HepG2 (cell line): ENCODE results near the gene PLLP. TPM values are rescaled to one million over a fixed set of nuclear protein-coding genes. Genes with fewer than 3 reads are reported as not detected.
A peak's percentile ranks its signal among the peaks of the same experiment; 100 is the strongest.

ENCODE experiments used
- ATF1 ChIP-seq: IDR thresholded peaks from 2 replicates; pipeline ENCODE4 v1.6.1; 2016; ENCODE audit warnings: mild to moderate bottlenecking, control low read depth
- ATF3 ChIP-seq: sonication (generic); formaldehyde crosslinking; IDR thresholded peaks from 2 replicates; pipeline ENCODE4 v1.4.0; 2020; ENCODE audit warnings: missing genetic modification reagents
- CREM ChIP-seq, 2 experiments: sonication (generic) in 1 of 2; formaldehyde crosslinking in 1 of 2; IDR thresholded peaks; 2 replicates each; pipeline versions ENCODE4 v1.4.0 to v1.6.1; 2016 to 2020; ENCODE audit warnings: antibody characterized with exemption in 1 of 2, mild to moderate bottlenecking in 1 of 2, missing genetic modification reagents in 1 of 2
- EHMT2 ChIP-seq: fragments of 200-600 bp; sonication (generic); IDR thresholded peaks from 2 replicates; pipeline ENCODE4 v1.7.0; 2017; ENCODE audit warnings: antibody characterized with exemption, low read depth, low read length, borderline replicate concordance
- NCOA1 ChIP-seq: sonication (generic); formaldehyde crosslinking; IDR thresholded peaks from 2 replicates; pipeline ENCODE4 v1.9.0; 2021; ENCODE audit warnings: missing genetic modification reagents
- SAFB2 ChIP-seq: sonication (generic); formaldehyde crosslinking; IDR thresholded peaks from 2 replicates; pipeline ENCODE4 v1.5.1; 2020; ENCODE audit warnings: missing genetic modification reagents, low read depth, mild to moderate bottlenecking, borderline replicate concordance
- ZFP62 ChIP-seq: sonication (generic); formaldehyde crosslinking; IDR thresholded peaks from 2 replicates; pipeline ENCODE4 v1.4.0; 2020; ENCODE audit warnings: missing genetic modification reagents
- ZHX2 ChIP-seq, 2 experiments: sonication (generic) in 1 of 2; formaldehyde crosslinking in 1 of 2; IDR thresholded peaks; 2 replicates each; pipeline versions ENCODE4 v1.6.1 to v1.9.0; 2014 to 2022; ENCODE audit warnings: antibody characterized with exemption in 1 of 2, borderline replicate concordance in 1 of 2, inconsistent platforms in 1 of 2, low read depth in 1 of 2, missing genetic modification reagents in 1 of 2
- ZNF574 ChIP-seq: sonication (generic); formaldehyde crosslinking; IDR thresholded peaks from 2 replicates; pipeline ENCODE4 v1.4.0; 2020; ENCODE audit warnings: missing genetic modification reagents
- ZNF598 ChIP-seq: sonication (generic); formaldehyde crosslinking; IDR thresholded peaks from 2 replicates; pipeline ENCODE4 v1.5.1; 2020; ENCODE audit warnings: mild to moderate bottlenecking, missing genetic modification reagents, borderline replicate concordance
- ZNF841 ChIP-seq: sonication (generic); formaldehyde crosslinking; IDR thresholded peaks from 2 replicates; pipeline ENCODE4 v1.8.1; 2023; ENCODE audit warnings: missing genetic modification reagents, borderline replicate concordance
- ZSCAN21 ChIP-seq: sonication (generic); formaldehyde crosslinking; IDR thresholded peaks from 2 replicates; pipeline ENCODE4 v1.8.0; 2022; ENCODE audit warnings: mild to moderate bottlenecking, missing genetic modification reagents, moderate library complexity, borderline replicate concordance
- polyA plus RNA-seq, 8 experiments: library from polyadenylated mRNA; depleted of rRNA in 3 of 8; stranded (reverse) in 7 of 8; unstranded in 1 of 8; fragments of >200 nt; fragmentation: Illumina TruSeq in 4 of 8; extraction: Trizol in 4 of 8; gene quantifications; 2 replicates each; pipeline versions ENCODE4 v1.2.1 to v1.2.3, GENCODE V29; 2011 to 2016; ENCODE audit warnings: low read depth in 4 of 8, missing spikeins in 1 of 8, mixed read lengths in 1 of 8; ENCODE audit not compliant: insufficient read depth in 1 of 8
- total RNA-seq, 5 experiments: library from RNA; depleted of rRNA; stranded (reverse); fragments of >200 nt; fragmentation: Illumina TruSeq; extraction: Trizol; gene quantifications; 2 replicates each; pipeline ENCODE4 v1.2.3, GENCODE V29; 2016; ENCODE audit warnings: low read depth in 1 of 5

The PLLP gene
- total and polyA plus RNA-seq, 2 of the 13 experiments (the other 11 are each of a cell fraction or from before 2014, with no cell fraction given) = 60.6 to 127 TPM

GRCh38 chr16:57300387-57301125 is 16.1 kb upstream of the PLLP start (continued):
- TF ChIP-seq ZHX2 (IDR thresholded peaks at IDR 0.05; ENCODE audit: low read depth) = peak; percentile 50; the same call in 1 of the 2 replicates
- no peak for TF ChIP-seq ZHX2 (CRISPR knock-in tag; IDR thresholded peaks at IDR 0.05; ENCODE audit: borderline replicate concordance)
- peak; percentile 58 for TF ChIP-seq ZNF574
- TF ChIP-seq ATF3 (CRISPR knock-in tag) = peak; percentile 45; the same call in 1 of the 2 replicates
- peak; percentile 84; the same call in 1 of the 2 replicates for TF ChIP-seq ZSCAN21 (CRISPR knock-in tag)
- TF ChIP-seq EHMT2 = no peak; the same call in 1 of the 2 replicates
- TF ChIP-seq ZNF598 (CRISPR knock-in tag) = peak; percentile 93; the same call in 1 of the 2 replicates
- TF ChIP-seq ATF1 (CRISPR knock-in tag) = peak; percentile 61; the same call in 1 of the 2 replicates
- TF ChIP-seq SAFB2 (CRISPR knock-in tag) = no peak; the same call in 1 of the 2 replicates
- TF ChIP-seq ZNF841 (CRISPR knock-in tag) = no peak
- no peak for TF ChIP-seq ZFP62
- peak; percentile 86 for TF ChIP-seq NCOA1 (CRISPR knock-in tag)
- TF ChIP-seq CREM (IDR thresholded peaks at IDR 0.05) = peak; percentile 52; the same call in 1 of the 2 replicates
- TF ChIP-seq CREM (CRISPR knock-in tag; IDR thresholded peaks at IDR 0.05) = no peak
